HEK293T (cell line): ENCODE results near the gene ZNF138.
"Not testable (repeated sequence)": the region's sequence is repeated elsewhere in the genome, so short reads cannot be mapped to it uniquely, and the experiment has no call there.

Source experiments
- CTCF ChIA-PET: fragments of 350-600 bp; formaldehyde crosslinking; extraction: SDS; loops from one replicate; lab custom pipeline; 2021; ENCODE audit warnings: antibody characterized with exemption, inconsistent platforms; lab: Yijun Ruan, JAX
- POLR2A ChIA-PET: fragments of 350-600 bp; formaldehyde crosslinking; extraction: SDS; loops from one replicate; lab custom pipeline; 2020; ENCODE audit warnings: antibody characterized with exemption, inconsistent platforms; lab: Yijun Ruan, JAX
- DNase-seq: peaks from one replicate; pipeline ENCODE4 v3.0.0; 2012; ENCODE audit warnings: mixed read lengths; ENCODE audit errors: extremely low spot score
- ARNT ChIP-seq: fragments of 450-650 bp; IDR thresholded peaks from 2 replicates; pipeline ENCODE4 v1.6.1; 2017; ENCODE audit warnings: mild to moderate bottlenecking
- BHLHE40 ChIP-seq: fragments of 450-650 bp; IDR thresholded peaks from 2 replicates; pipeline ENCODE4 v1.6.1; 2016; ENCODE audit warnings: mild to moderate bottlenecking, moderate library complexity, borderline replicate concordance
- CTBP1 ChIP-seq: fragments of 450-650 bp; IDR thresholded peaks from 2 replicates; pipeline ENCODE4 v1.6.1; 2016; ENCODE audit warnings: borderline replicate concordance
- ELF4 ChIP-seq: fragments of 450-650 bp; IDR thresholded peaks from 2 replicates; pipeline ENCODE4 v1.6.1; 2017; ENCODE audit warnings: antibody characterized with exemption
- FOXA1 ChIP-seq: fragments of 450-650 bp; IDR thresholded peaks from 2 replicates; pipeline ENCODE4 v1.6.1; 2016; ENCODE audit warnings: mild to moderate bottlenecking
- FOXK2 ChIP-seq: fragments of 450-650 bp; IDR thresholded peaks from 2 replicates; pipeline ENCODE4 v1.6.1; 2016; ENCODE audit warnings: mild to moderate bottlenecking
- FOXM1 ChIP-seq: fragments of 450-650 bp; IDR thresholded peaks from 2 replicates; pipeline ENCODE4 v1.6.1; 2017; ENCODE audit warnings: mild to moderate bottlenecking, borderline replicate concordance
- HDGF ChIP-seq: fragments of 450-650 bp; IDR thresholded peaks from 2 replicates; pipeline ENCODE4 v1.6.1; 2017; ENCODE audit warnings: antibody characterized with exemption, borderline replicate concordance
- L3MBTL2 ChIP-seq: fragments of 450-650 bp; conservative IDR thresholded peaks from 2 replicates; pipeline ENCODE4 v1.6.1; 2016; ENCODE audit warnings: mild to moderate bottlenecking
- LEF1 ChIP-seq: fragments of 450-650 bp; IDR thresholded peaks from 2 replicates; pipeline ENCODE4 v1.6.1; 2017; ENCODE audit warnings: mild to moderate bottlenecking, borderline replicate concordance
- NFRKB ChIP-seq: fragments of 450-650 bp; IDR thresholded peaks from 2 replicates; pipeline ENCODE4 v1.6.1; 2016; ENCODE audit warnings: mild to moderate bottlenecking, moderate library complexity
- PKNOX1 ChIP-seq: fragments of 450-650 bp; IDR thresholded peaks from 2 replicates; pipeline ENCODE4 v1.6.1; 2016
- SP1 ChIP-seq: fragments of 450-650 bp; IDR thresholded peaks from 2 replicates; pipeline ENCODE4 v1.6.1; 2017
- SUZ12 ChIP-seq: fragments of 450-650 bp; IDR thresholded peaks from 2 replicates; pipeline ENCODE4 v1.6.1; 2016; ENCODE audit warnings: mild to moderate bottlenecking
- TARDBP ChIP-seq: fragments of 450-650 bp; IDR thresholded peaks from 2 replicates; pipeline ENCODE4 v1.6.1; 2016
- ZNF384 ChIP-seq: fragments of 450-650 bp; IDR thresholded peaks from 2 replicates; pipeline ENCODE4 v1.6.1; 2016

The ZNF138 gene

GRCh38 chr7:64853679-64854078, 59.5 kb downstream of the ZNF138 start:
- DNase-seq, result no peak
- POLR2A ChIA-PET, result no interaction called here
- CTCF ChIA-PET, result no interaction called here
- TF ChIP-seq PKNOX1 (no peak), ZNF384 (no peak), ELF4 (no peak), SP1 (no peak), L3MBTL2 (no peak)

DNA sequence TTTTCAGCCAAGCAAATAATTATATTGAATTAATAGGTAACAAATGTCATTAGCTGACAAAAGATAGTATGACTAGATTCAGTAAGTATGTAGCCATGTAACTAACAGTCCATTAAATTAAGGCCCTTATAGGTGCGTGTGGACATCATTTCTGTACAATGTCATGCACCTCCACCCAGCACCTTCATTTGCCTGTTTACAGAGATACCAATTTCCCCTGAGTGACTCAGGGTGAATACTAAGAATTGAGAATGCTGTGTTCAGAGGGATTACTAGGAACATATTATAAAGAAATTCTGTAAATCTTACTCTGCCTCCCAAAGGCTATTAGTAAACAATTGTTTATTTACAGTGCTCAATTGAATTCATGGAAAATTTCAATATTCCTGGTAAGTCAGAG, 60.7 kb downstream of the ZNF138 start:
- POLR2A ChIA-PET, result no interaction called here
- CTCF ChIA-PET, result no interaction called here
- TF ChIP-seq FOXM1 (no peak), FOXK2 (no peak), CTBP1 (no peak), ARNT (no peak), TARDBP (no peak), NFRKB (no peak), LEF1 (no peak), ZNF384 (no peak), SUZ12 (no peak)

GRCh38 chr7:64863021-64863420, 68.8 kb downstream of the ZNF138 start:
- peak; percentile 1 for DNase-seq
- CTCF ChIA-PET, result no interaction called here
- TF ChIP-seq ARNT (no peak), ELF4 (no peak), FOXK2 (no peak), ZNF384 (no peak), SP1 (no peak), PKNOX1 (no peak), SUZ12 (no peak), FOXM1 (no peak), TARDBP (no peak), HDGF (no peak), LEF1 (no peak), FOXA1 (no peak), BHLHE40 (no peak), CTBP1 (no peak), NFRKB (no peak), L3MBTL2 (no peak)
- POLR2A ChIA-PET, result no interaction called here

More for the DNA sequence above, 60.7 kb downstream of the ZNF138 start:
- no peak for DNase-seq

- POLR2A ChIA-PET, DNase-seq, CTCF ChIA-PET: not testable (repeated sequence)
Measured at GRCh38 chr7:64863530-64863929, 69.3 kb downstream of the ZNF138 start.

DNA sequence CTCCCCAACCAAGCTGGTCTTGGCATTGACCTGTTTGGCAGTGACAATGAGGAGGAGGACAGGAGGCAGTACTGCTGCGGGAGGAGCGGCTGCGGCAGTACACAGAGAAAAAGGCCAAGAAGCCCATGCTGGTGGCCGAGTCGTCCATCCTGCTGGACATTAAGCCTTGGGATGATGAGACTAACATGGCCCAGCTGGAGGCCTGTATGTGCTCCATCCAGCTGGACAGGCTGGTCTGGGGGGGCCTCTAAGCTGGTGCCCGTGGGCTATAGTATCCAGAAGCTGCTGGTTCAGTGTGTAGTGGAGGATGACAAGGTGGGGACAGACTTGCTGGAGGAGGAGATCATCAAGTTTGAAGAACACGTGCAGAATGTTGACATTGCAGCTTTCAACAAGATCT, 69.7 kb downstream of the ZNF138 start:
- ChIA-PET POLR2A (no interaction called here), CTCF (no interaction called here)
- DNase-seq, result no peak
- no peak for TF ChIP-seq LEF1
- no peak for TF ChIP-seq FOXM1
- TF ChIP-seq L3MBTL2, result no peak
- TF ChIP-seq FOXA1, result no peak
- no peak for TF ChIP-seq ZNF384
- no peak for TF ChIP-seq TARDBP
- TF ChIP-seq SUZ12, result no peak
- no peak for TF ChIP-seq ARNT
- TF ChIP-seq CTBP1, result no peak
- no peak for TF ChIP-seq BHLHE40
- TF ChIP-seq PKNOX1, result no peak
- no peak for TF ChIP-seq ELF4
- TF ChIP-seq HDGF, result no peak
- TF ChIP-seq NFRKB, result no peak
- no peak for TF ChIP-seq FOXK2
- no peak for TF ChIP-seq SP1

DNA sequence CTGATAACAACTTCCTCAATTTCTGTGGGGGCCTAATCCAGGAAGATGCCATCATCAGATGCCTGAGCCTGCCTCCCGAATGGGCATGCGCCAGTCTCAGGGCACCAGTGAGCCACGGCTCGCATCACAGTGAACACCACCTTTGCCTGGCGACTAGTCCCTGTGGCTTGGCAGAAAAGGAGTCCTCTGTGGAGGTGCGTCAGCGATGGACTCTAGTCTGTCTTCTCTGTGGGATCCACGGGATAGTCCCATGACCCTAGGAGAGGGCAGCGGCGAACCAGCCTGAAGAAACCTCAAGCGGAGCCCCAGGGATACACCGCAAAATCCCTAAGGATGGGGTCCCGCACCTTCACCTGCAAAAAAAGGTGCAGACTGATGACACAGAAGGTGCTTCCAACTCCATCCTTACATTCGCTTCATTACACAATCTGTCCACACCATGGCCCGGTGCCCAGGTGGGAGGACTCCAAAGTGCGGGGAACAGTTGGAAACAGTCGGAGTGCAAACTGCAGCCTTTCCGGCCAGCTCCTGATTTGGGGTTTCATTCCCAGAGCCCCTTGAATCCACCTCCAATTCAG, 73.7 kb downstream of the ZNF138 start:
- ChIA-PET POLR2A (no interaction called here), CTCF (no interaction called here)
- TF ChIP-seq L3MBTL2 (no peak), FOXM1 (no peak)
- no peak for DNase-seq

- no peak for DNase-seq
- TF ChIP-seq FOXK2 (no peak), FOXA1 (no peak), ARNT (no peak), FOXM1 (no peak), PKNOX1 (no peak)
- CTCF ChIA-PET, result no interaction called here
- POLR2A ChIA-PET, result no interaction called here
Measured at GRCh38 chr7:64868499-64868898, 74.3 kb downstream of the ZNF138 start.
